ENCODE measurements around the gene FGFR1OP2. TPM values are rescaled to one million over a fixed set of nuclear protein-coding genes. Genes with fewer than 3 reads are reported as not detected.

Gene FGFR1OP2
- 51.1 and 60.8 TPM in 2 replicates for total RNA-seq
- polyA plus RNA-seq = 31.2 and 36.4 TPM in 2 replicates
- polyA plus RNA-seq (2012) = 30.5 and 33.1 TPM in 2 replicates
- 1.7 and 1.9 TPM in 2 replicates for polyA minus RNA-seq (ENCODE audit: low replicate concordance)

GRCh38 chr12:26937863-26938700, at the start of gene FGFR1OP2, which contains the start of gene INTS13:
Gene FGFR1OP2 (plus strand): TSS chr12:26938470. CDS start chr12:26954159, 15,689 bp downstream.
Gene INTS13 (minus strand): TSS chr12:26937981. CDS start chr12:26936803, 1,178 bp downstream.
- no peaks in the 10 kb centered on the region for H3K36me3 ChIP-seq (ENCODE audit: control insufficient read depth, insufficient read depth, low read length)
- DNase-seq (ENCODE audit: low read depth in 2 of 2) = peak; percentile 96 to 99
- no peaks in the 10 kb centered on the region for H3K4me1 ChIP-seq (ENCODE audit: control insufficient read depth, extremely low read depth, insufficient read depth, low read length)
- TF ChIP-seq EZH2 (IDR thresholded peaks at IDR 0.05; ENCODE audit: low read length, missing control alignments) (no peak), CTCF (conservative IDR thresholded peaks at IDR 0.05 in 1 of 2, IDR thresholded peaks at IDR 0.05 in 1 of 2; ENCODE audit: low read depth in 1 of 2, low read length in 2 of 2) (no peak)
- H3K9ac ChIP-seq (ENCODE audit: insufficient read depth, low read length) = peak within 1 kb of the TSS; percentile 76
- no peaks in the 10 kb centered on the region for H4K20me1 ChIP-seq (ENCODE audit: control insufficient read depth, extremely low read depth, insufficient read depth, low read length)
- H3K27ac ChIP-seq (ENCODE audit: insufficient read depth, low read length) = peak within 1 kb of the TSS; percentile 93
- H3K9me3 ChIP-seq (ENCODE audit: control insufficient read depth, insufficient read depth, low read depth, low read length) = no peaks in the 10 kb centered on the region
- H2AFZ ChIP-seq (ENCODE audit: low read length) = peak within 1 kb of the TSS; percentile 92
- H3K4me2 ChIP-seq (ENCODE audit: extremely low read depth, insufficient read depth, low read length) = peak within 1 kb of the TSS; percentile 88
- peaks cover 70% of the 10 kb centered on the region for H3K79me2 ChIP-seq (ENCODE audit: control insufficient read depth, insufficient read depth, low read length)
- H3K27me3 ChIP-seq (ENCODE audit: control insufficient read depth, insufficient read depth, low read length) = no peaks in the 10 kb centered on the region
- H3K4me3 ChIP-seq (replicated peaks in 1 of 4; ENCODE audit: control extremely low read depth in 1 of 4, insufficient read depth in 1 of 4, low read depth in 3 of 4, low read length in 4 of 4) = peak within 1 kb of the TSS; percentile 88 to 100 (median 99)

GRCh38 chr12:26890784-26891183, 47.5 kb upstream of the FGFR1OP2 start:
- no peaks in the 10 kb centered on the region for H3K79me2 ChIP-seq (ENCODE audit: control insufficient read depth, insufficient read depth, low read length)
- no peak for DNase-seq (ENCODE audit: low read depth in 2 of 2)
- H3K27ac ChIP-seq (ENCODE audit: insufficient read depth, low read length) = no peak overlapping the region
- H3K9me3 ChIP-seq (ENCODE audit: control insufficient read depth, insufficient read depth, low read depth, low read length) = no peaks in the 10 kb centered on the region
- H4K20me1 ChIP-seq (ENCODE audit: control insufficient read depth, extremely low read depth, insufficient read depth, low read length) = no peaks in the 10 kb centered on the region
- no peaks in the 10 kb centered on the region for H3K4me1 ChIP-seq (ENCODE audit: control insufficient read depth, extremely low read depth, insufficient read depth, low read length)
- H3K27me3 ChIP-seq (ENCODE audit: control insufficient read depth, insufficient read depth, low read length) = no peaks in the 10 kb centered on the region
- no peak overlapping the region for H3K4me2 ChIP-seq (ENCODE audit: extremely low read depth, insufficient read depth, low read length)
- no peak overlapping the region for H3K4me3 ChIP-seq (replicated peaks in 1 of 4; ENCODE audit: control extremely low read depth in 1 of 4, insufficient read depth in 1 of 4, low read depth in 3 of 4, low read length in 4 of 4)
- TF ChIP-seq EZH2 (IDR thresholded peaks at IDR 0.05; ENCODE audit: low read length, missing control alignments) (no peak), CTCF (conservative IDR thresholded peaks at IDR 0.05 in 1 of 2, IDR thresholded peaks at IDR 0.05 in 1 of 2; ENCODE audit: low read depth in 1 of 2, low read length in 2 of 2) (no peak)
- H2AFZ ChIP-seq (ENCODE audit: low read length) = no peak overlapping the region
- no peaks in the 10 kb centered on the region for H3K36me3 ChIP-seq (ENCODE audit: control insufficient read depth, insufficient read depth, low read length)
- no peak overlapping the region for H3K9ac ChIP-seq (ENCODE audit: insufficient read depth, low read length)

- Histone ChIP-seq H3K4me3 (replicated peaks in 1 of 4; ENCODE audit: control extremely low read depth in 1 of 4, insufficient read depth in 1 of 4, low read depth in 3 of 4, low read length in 4 of 4) (no peak overlapping the region), H2AFZ (ENCODE audit: low read length) (no peak overlapping the region), H3K4me1 (ENCODE audit: control insufficient read depth, extremely low read depth, insufficient read depth, low read length) (no peaks in the 10 kb centered on the region), H3K36me3 (ENCODE audit: control insufficient read depth, insufficient read depth, low read length) (no peaks in the 10 kb centered on the region), H4K20me1 (ENCODE audit: control insufficient read depth, extremely low read depth, insufficient read depth, low read length) (no peaks in the 10 kb centered on the region), H3K9ac (ENCODE audit: insufficient read depth, low read length) (no peak overlapping the region), H3K4me2 (ENCODE audit: extremely low read depth, insufficient read depth, low read length) (no peak overlapping the region), H3K27ac (ENCODE audit: insufficient read depth, low read length) (no peak overlapping the region), H3K9me3 (ENCODE audit: control insufficient read depth, insufficient read depth, low read depth, low read length) (no peaks in the 10 kb centered on the region), H3K27me3 (ENCODE audit: control insufficient read depth, insufficient read depth, low read length) (no peaks in the 10 kb centered on the region), H3K79me2 (ENCODE audit: control insufficient read depth, insufficient read depth, low read length) (no peaks in the 10 kb centered on the region)
- no peak for TF ChIP-seq EZH2 (IDR thresholded peaks at IDR 0.05; ENCODE audit: low read length, missing control alignments)
- no peak for TF ChIP-seq CTCF (conservative IDR thresholded peaks at IDR 0.05 in 1 of 2, IDR thresholded peaks at IDR 0.05 in 1 of 2; ENCODE audit: low read depth in 1 of 2, low read length in 2 of 2)
- DNase-seq (ENCODE audit: low read depth in 2 of 2) = no peak
Measured at GRCh38 chr12:26891704-26892103, 46.6 kb upstream of the FGFR1OP2 start.

Data from fibroblast of lung (primary cell).